GM21360 (cell line): Measurements from ENCODE around the gene PPP2R5C.
"Not testable (repeated sequence)": the region's sequence is repeated elsewhere in the genome, so short reads cannot be mapped to it uniquely, and the experiment has no call there.

Source experiments
- ATAC-seq: cut with Tn5 transposase; IDR thresholded peaks from one replicate; pipeline ENCODE4 v1.9.1; 2021; ENCODE audit warnings: mild to moderate bottlenecking, moderate library complexity; ENCODE audit not compliant: unreplicated experiment

Gene PPP2R5C

GRCh38 chr14:101780887-101781239, 19.4 kb downstream of the PPP2R5C start:
- no peak for ATAC-seq

GRCh38 chr14:101781240-101782061, 19.9 kb downstream of the PPP2R5C start:
- no peak for ATAC-seq

DNA sequence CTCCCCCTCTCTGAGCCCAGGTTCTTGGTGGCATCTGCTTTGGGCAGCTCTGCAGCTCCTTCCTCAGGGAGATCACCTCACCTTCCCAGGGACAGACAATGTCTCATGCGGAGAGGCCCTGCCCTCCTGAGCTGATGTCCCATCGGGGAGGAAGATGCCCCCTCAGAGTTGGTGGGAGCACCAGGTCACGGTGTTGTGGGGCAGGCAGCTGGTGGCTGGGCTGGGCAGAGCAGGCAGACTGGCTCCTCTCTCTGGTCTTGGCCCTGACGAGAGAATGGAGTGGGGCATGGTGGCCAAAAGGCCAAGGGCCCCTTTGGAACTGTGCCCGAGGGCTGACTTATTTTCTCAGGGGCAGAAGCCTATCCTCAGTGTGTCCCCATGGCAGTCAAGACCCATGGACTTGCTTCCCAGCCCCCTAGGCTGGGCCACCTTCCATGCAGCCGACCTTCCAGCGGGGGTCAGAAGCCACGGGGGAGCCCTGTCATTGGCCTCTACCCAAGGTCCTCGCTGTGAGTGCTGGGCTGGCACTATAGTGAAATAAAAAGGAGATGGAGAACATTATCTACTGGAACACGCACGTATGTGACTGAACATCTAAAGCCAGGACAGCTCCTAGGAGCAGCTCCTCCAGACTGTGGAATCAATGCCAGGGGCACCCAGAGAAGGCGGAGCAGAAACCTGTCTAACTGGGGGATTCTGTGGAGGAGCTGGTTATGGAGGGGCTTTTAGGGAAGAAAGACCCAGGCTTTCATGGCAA, 21.9 kb downstream of the PPP2R5C start:
- ATAC-seq: no peak

DNA sequence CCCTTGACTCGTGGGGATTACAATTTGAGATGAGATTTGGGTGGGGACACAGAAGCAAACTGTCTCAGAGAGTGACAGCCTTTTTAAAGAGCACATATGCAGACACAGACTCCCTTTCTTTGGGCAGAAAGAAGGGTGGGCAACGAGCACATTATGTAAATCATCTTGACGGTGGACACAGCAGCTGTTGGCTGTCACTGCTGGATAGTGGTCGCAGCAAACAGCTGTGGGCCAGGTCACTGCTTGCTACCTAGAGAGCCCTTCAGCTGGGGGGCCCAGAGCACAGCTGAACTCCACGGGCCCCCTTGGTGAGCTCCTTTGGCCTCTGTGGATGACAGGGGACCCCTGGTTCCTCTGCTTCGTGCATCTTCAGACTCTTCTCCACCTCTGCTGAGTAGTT, 23.1 kb downstream of the PPP2R5C start:
- no peak for ATAC-seq

DNA sequence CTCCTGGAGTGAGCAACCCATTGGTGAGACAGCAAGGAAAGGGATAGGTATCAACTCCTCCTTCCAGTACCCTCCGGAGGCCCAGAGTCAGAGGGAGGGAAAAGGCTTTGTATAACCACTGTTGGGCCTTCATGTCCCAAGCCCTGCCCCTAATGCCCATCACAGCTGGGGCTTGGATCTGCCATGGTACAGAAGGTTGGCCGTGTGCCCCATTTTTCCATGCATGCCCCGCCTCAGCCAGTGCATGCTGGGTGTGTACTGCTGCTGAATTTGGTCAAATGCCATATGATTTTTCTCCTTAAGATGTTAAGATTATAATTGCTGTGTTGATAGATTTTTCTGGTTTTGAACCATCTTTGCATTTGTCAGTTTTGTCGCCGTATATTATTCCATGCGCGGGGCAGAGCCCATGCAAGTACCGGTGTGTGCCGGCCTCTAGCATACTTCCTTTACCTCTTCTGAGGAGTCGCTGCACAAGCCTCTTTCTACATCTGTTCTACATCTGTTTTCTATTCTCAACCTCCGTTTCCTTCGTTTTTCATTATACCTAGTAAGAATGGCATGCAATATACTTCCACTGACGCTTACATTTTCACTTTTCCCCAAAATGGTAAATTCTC, 26.6 kb downstream of the PPP2R5C start:
- ATAC-seq: no peak

GRCh38 chr14:101789222-101789621, 27.7 kb downstream of the PPP2R5C start:
- no peak for ATAC-seq

GRCh38 chr14:101790232-101790631, 28.7 kb downstream of the PPP2R5C start:
- ATAC-seq: no peak

GRCh38 chr14:101791919-101792572, 30.5 kb downstream of the PPP2R5C start:
- ATAC-seq: peak; percentile 52

- ATAC-seq: no peak
Observed at GRCh38 chr14:101796016-101796415, 34.5 kb downstream of the PPP2R5C start.

- no peak for ATAC-seq
Observed at GRCh38 chr14:101796479-101796878, 35.0 kb downstream of the PPP2R5C start.

- no peak for ATAC-seq
Observed at GRCh38 chr14:101797856-101798255, 36.3 kb downstream of the PPP2R5C start.

DNA sequence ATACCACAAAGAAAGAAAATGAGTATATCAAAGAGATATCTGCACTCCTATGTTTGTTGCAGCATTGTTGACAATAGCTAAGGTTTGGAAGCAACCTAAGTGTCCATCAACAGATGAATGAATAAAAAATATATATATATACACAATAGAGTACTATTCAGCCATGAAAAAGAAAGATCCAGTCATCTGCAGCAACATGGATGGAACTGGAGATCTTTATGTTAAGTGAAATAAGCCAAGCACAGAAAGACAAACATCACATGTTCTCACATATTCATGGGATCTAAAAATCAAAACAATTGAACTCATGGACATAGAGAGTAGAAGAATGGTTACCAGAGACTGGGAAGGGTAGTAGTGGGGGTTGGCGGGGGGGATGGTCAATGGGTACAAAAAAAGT, 42.9 kb downstream of the PPP2R5C start:
- not testable (repeated sequence) for ATAC-seq

- ATAC-seq: not testable (repeated sequence)
Observed at GRCh38 chr14:101806252-101806651, 44.7 kb downstream of the PPP2R5C start.

DNA sequence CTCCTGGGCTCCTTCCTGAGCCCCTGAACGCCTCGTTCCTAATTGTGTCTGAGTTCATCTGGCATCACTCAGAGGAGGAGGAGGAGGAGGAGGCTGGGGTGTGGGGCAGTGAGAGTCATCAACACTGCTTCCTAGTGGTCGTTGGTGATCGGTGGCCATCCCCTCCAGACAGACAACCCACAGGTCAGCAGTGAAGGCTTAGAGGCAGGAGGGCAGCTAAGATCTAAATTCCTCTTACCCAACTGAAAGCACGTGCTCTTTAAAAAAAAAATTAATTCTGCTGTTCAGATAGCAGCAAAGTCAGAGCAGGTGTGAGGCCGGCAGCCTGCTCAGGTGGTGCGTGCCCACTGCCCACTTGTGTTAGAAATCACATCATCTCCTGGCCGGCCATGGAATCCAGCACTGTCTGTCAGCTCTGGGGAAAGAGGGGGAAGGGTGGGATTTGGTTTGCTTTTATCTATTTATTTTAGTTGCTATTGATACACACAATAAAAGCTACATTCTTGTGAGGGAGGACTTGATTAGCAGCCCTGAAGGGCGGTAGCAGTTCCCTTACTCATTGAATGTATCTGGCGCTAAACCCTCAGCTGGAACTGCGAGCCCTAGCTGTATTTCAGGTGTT, 46.6 kb downstream of the PPP2R5C start:
- no peak for ATAC-seq

- ATAC-seq: no peak
Observed at GRCh38 chr14:101808894-101809670, 47.6 kb downstream of the PPP2R5C start.

GRCh38 chr14:101809671-101810514, 48.4 kb downstream of the PPP2R5C start:
- peak; percentile 80 for ATAC-seq

- no peak for ATAC-seq
Observed at GRCh38 chr14:101810897-101811621, 49.5 kb downstream of the PPP2R5C start.

- no peak for ATAC-seq
Observed at GRCh38 chr14:101812071-101812470, 50.6 kb downstream of the PPP2R5C start.
